Hepatocyte (in vitro differentiated cells): Measurements from ENCODE around the gene TSR3. TPM values are rescaled to one million over a fixed set of nuclear protein-coding genes. Genes with fewer than 3 reads are reported as not detected.

Source experiments
- DNase-seq: peaks from one replicate; pipeline ENCODE4 v3.0.0-alpha.2; 2016; ENCODE audit warnings: low spot score
- H2AFZ ChIP-seq: fragments of 200-600 bp; sonication (generic); 2 replicates; pipeline ENCODE4 v1.6.0; 2016; ENCODE audit warnings: antibody characterized with exemption, mild to moderate bottlenecking
- H3K27ac ChIP-seq: fragments of 200-600 bp; sonication (generic); 2 replicates; pipeline ENCODE4 v1.5.1; 2016; ENCODE audit warnings: mild to moderate bottlenecking
- H3K27me3 ChIP-seq: fragments of 200-600 bp; sonication (generic); 2 replicates; pipeline ENCODE4 v1.6.1; 2016
- H3K36me3 ChIP-seq: fragments of 200-600 bp; sonication (generic); replicated peaks from 2 replicates; pipeline ENCODE4 v1.5.1; 2016; ENCODE audit warnings: low read depth; ENCODE audit not compliant: insufficient read depth
- H3K4me1 ChIP-seq: fragments of 200-600 bp; sonication (generic); 2 replicates; pipeline ENCODE4 v1.5.1; 2016; ENCODE audit warnings: mild to moderate bottlenecking, moderate library complexity; ENCODE audit not compliant: insufficient read depth
- H3K4me2 ChIP-seq: fragments of 200-600 bp; sonication (generic); 2 replicates; pipeline ENCODE4 v1.6.0; 2016
- H3K4me3 ChIP-seq: fragments of 200-600 bp; sonication (generic); 2 replicates; pipeline ENCODE4 v1.5.1; 2016; ENCODE audit warnings: mild to moderate bottlenecking
- H3K79me2 ChIP-seq: fragments of 200-600 bp; sonication (generic); 2 replicates; pipeline ENCODE4 v1.6.0; 2017; ENCODE audit warnings: mild to moderate bottlenecking
- H3K9me2 ChIP-seq: fragments of 200-600 bp; sonication (generic); replicated peaks from 2 replicates; pipeline ENCODE4 v1.6.0; 2017; ENCODE audit warnings: mild to moderate bottlenecking; ENCODE audit not compliant: insufficient read depth
- H3K9me3 ChIP-seq: fragments of 200-600 bp; sonication (generic); 2 replicates; pipeline ENCODE4 v1.5.1; 2016; ENCODE audit warnings: low read depth, mild to moderate bottlenecking
- H4K20me1 ChIP-seq: fragments of 200-600 bp; sonication (generic); 2 replicates; pipeline ENCODE4 v1.6.0; 2016; ENCODE audit warnings: mild to moderate bottlenecking; ENCODE audit not compliant: insufficient read depth, poor library complexity, severe bottlenecking
- CTCF ChIP-seq: fragments of 200-600 bp; sonication (generic); IDR thresholded peaks from 2 replicates; pipeline ENCODE4 v1.5.1; 2016; ENCODE audit warnings: antibody characterized with exemption, mild to moderate bottlenecking; ENCODE audit not compliant: poor library complexity
- EZH2 ChIP-seq: fragments of 200-600 bp; sonication (generic); IDR thresholded peaks from 2 replicates; pipeline ENCODE4 v1.6.1; 2016; ENCODE audit warnings: antibody characterized with exemption, mild to moderate bottlenecking, borderline replicate concordance
- EZH2phosphoT487 ChIP-seq: fragments of 200-600 bp; sonication (generic); IDR thresholded peaks from one replicate; pipeline ENCODE4 v1.6.1; 2018; ENCODE audit warnings: antibody characterized with exemption, mild to moderate bottlenecking, low read depth, moderate library complexity; ENCODE audit not compliant: unreplicated experiment, severe bottlenecking
- WGBS: methylation state at CpG from one replicate; pipeline ENCODE4 v1.1.6; 2016; ENCODE audit warnings: low lambda C conversion rate; ENCODE audit errors: missing lambda C conversion rate; 5-methylcytosine and 5-hydroxymethylcytosine counted together
- polyA plus RNA-seq: library from polyadenylated mRNA; unstranded; fragments of >200 nt; fragmentation: Nextera tagmentation; extraction: Ambion mirVana; gene quantifications from 2 replicates; pipeline ENCODE4 v1.2.1, GENCODE V29; 2016
- total RNA-seq: library from RNA; depleted of rRNA; stranded (reverse); fragments of >200 nt; gene quantifications from 2 replicates; pipeline ENCODE4 v1.2.3, GENCODE V29; 2014

Gene TSR3
- total and polyA plus RNA-seq, 2 experiments from 2014 or later = 73.0 to 137 TPM

GRCh38 chr16:1347286-1347855 is 4.3 kb downstream of the TSR3 start:
- Histone ChIP-seq H3K27me3 (no peaks in the 10 kb centered on the region), H4K20me1 (no peaks in the 10 kb centered on the region), H2AFZ (no peak overlapping the region), H3K9me2 (no peaks in the 10 kb centered on the region), H3K4me1 (no peaks in the 10 kb centered on the region), H3K79me2 (peaks cover 19% of the 10 kb centered on the region), H3K4me2 (no peak overlapping the region), H3K27ac (no peak overlapping the region), H3K36me3 (no peaks in the 10 kb centered on the region), H3K9me3 (no peaks in the 10 kb centered on the region), H3K4me3 (no peak overlapping the region)
- TF ChIP-seq EZH2 = no peak
- TF ChIP-seq EZH2phosphoT487 = no peak
- TF ChIP-seq CTCF = no peak
- 93% methylated on average over 26 of the region's 31 CpGs for WGBS
- DNase-seq = no peak

- H3K27ac ChIP-seq = no peak overlapping the region
- H4K20me1 ChIP-seq = no peaks in the 10 kb centered on the region
- H3K27me3 ChIP-seq = no peaks in the 10 kb centered on the region
- H3K4me3 ChIP-seq = no peak overlapping the region
- peaks cover 14% of the 10 kb centered on the region for H3K79me2 ChIP-seq
- no peaks in the 10 kb centered on the region for H3K9me3 ChIP-seq
- TF ChIP-seq EZH2 = no peak
- no peak for TF ChIP-seq EZH2phosphoT487
- TF ChIP-seq CTCF = no peak
- no peaks in the 10 kb centered on the region for H3K9me2 ChIP-seq
- H2AFZ ChIP-seq = no peak overlapping the region
- no peaks in the 10 kb centered on the region for H3K36me3 ChIP-seq
- no peaks in the 10 kb centered on the region for H3K4me1 ChIP-seq
- DNase-seq = no peak
- H3K4me2 ChIP-seq = no peak overlapping the region
- WGBS = 86% methylated on average over 24 of the region's 34 CpGs
Observed at GRCh38 chr16:1346422-1347285, 5.0 kb downstream of the TSR3 start.

- H3K27me3 ChIP-seq = no peaks in the 10 kb centered on the region
- no peak for TF ChIP-seq CTCF
- no peak for TF ChIP-seq EZH2
- TF ChIP-seq EZH2phosphoT487 = no peak
- no peaks in the 10 kb centered on the region for H3K9me3 ChIP-seq
- no peaks in the 10 kb centered on the region for H4K20me1 ChIP-seq
- no peak overlapping the region for H3K27ac ChIP-seq
- H3K9me2 ChIP-seq = no peaks in the 10 kb centered on the region
- peaks cover 6% of the 10 kb centered on the region for H3K79me2 ChIP-seq
- 83% methylated on average over 18 of the region's 31 CpGs for WGBS
- no peak overlapping the region for H3K4me2 ChIP-seq
- H3K4me3 ChIP-seq = no peak overlapping the region
- no peak overlapping the region for H2AFZ ChIP-seq
- DNase-seq = no peak
- H3K36me3 ChIP-seq = no peaks in the 10 kb centered on the region
- no peaks in the 10 kb centered on the region for H3K4me1 ChIP-seq
Observed at GRCh38 chr16:1345651-1346421, 5.8 kb downstream of the TSR3 start.
